GM12875 (cell line): ENCODE results near the gene POP7.

Experiments used
- H3K4me3 ChIP-seq: one replicate; pipeline ENCODE4 v1.5.1; 2011; ENCODE audit warnings: low read depth, low read length, control low read depth
- TF ChIP-seq, protein P1 (sequence below): IDR thresholded peaks from 2 replicates; pipeline ENCODE4 v1.5.1; 2011; ENCODE audit warnings: low read depth, mild to moderate bottlenecking, control low read depth, inconsistent platforms, low read length, moderate library complexity, borderline replicate concordance; ENCODE audit not compliant: insufficient read depth

POP7 gene

DNA sequence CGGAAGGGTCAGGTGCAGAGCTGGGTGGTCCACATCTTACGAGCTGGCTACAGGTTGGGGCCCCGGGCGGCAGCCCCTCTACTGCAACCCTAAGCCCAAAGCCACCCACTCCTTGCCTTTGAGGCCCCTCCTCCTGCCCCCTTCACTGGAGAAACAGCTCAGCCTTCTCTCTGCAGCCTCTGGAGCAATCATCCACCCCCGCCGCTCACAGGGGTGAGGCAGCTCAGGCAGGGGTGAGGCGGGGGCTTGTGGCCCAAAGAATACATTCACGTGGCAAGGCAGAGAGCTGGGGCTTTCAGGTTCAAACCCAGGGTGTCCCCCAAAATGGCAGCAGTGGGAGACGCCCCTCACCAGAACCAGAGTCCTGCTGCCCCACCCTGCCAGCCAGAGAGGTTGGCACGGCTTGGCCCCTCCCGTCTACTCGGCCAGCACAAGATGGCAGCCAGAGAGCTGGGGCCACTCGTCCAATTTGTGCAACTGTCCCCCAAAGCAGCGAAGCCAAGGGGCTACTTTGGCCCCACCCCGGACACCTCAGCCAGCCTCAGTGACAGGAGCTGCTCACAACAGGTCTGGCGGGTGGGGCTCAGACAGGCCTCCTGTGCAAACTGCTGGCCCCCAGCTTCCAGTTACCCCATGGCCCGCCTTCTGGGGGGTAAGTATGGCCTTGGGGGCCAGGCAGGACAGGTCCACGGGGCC is 25.2 kb upstream of the POP7 start:
- no peak overlapping the region for H3K4me3 ChIP-seq
- TF ChIP-seq, protein P1, sequence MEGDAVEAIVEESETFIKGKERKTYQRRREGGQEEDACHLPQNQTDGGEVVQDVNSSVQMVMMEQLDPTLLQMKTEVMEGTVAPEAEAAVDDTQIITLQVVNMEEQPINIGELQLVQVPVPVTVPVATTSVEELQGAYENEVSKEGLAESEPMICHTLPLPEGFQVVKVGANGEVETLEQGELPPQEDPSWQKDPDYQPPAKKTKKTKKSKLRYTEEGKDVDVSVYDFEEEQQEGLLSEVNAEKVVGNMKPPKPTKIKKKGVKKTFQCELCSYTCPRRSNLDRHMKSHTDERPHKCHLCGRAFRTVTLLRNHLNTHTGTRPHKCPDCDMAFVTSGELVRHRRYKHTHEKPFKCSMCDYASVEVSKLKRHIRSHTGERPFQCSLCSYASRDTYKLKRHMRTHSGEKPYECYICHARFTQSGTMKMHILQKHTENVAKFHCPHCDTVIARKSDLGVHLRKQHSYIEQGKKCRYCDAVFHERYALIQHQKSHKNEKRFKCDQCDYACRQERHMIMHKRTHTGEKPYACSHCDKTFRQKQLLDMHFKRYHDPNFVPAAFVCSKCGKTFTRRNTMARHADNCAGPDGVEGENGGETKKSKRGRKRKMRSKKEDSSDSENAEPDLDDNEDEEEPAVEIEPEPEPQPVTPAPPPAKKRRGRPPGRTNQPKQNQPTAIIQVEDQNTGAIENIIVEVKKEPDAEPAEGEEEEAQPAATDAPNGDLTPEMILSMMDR: no peak

DNA sequence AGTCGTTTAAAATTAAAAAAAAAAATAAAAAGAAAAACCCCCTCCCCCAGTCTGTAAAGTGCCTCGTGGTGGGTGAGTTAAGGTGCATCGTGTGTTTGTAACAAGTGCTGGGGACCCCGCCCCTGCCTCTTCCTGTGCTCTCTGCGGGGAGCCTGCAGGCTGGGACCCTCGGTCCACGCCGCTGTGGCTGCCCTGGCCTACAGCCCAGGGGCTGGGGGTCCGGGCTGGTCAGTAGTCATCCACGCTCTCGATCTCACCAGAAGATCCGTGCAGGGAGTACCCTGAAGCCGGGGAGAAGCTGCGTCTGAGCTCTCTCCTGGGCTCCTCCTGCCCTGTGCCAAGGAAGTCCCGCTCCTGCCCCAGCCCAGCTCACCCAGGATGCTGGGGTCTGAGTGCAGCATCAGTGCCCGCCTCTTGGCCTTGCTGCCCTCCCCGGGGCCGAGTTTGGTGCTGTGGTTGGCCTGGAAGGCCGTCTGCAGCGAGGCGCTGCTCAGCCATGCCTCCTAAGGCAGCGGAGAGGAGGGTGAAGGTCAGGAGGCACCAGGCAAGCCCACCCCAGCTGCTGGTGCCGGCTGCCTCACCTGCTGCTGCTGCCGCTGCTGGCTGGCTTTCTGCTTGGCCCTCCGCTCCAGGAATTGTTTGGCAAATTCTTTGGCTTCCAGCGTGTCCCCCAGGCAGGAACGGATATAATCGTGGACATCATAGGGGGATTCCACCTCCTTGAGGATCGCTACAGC is 24.3 kb upstream of the POP7 start:
- H3K4me3 ChIP-seq: no peak overlapping the region
- TF ChIP-seq, protein P1: no peak

DNA sequence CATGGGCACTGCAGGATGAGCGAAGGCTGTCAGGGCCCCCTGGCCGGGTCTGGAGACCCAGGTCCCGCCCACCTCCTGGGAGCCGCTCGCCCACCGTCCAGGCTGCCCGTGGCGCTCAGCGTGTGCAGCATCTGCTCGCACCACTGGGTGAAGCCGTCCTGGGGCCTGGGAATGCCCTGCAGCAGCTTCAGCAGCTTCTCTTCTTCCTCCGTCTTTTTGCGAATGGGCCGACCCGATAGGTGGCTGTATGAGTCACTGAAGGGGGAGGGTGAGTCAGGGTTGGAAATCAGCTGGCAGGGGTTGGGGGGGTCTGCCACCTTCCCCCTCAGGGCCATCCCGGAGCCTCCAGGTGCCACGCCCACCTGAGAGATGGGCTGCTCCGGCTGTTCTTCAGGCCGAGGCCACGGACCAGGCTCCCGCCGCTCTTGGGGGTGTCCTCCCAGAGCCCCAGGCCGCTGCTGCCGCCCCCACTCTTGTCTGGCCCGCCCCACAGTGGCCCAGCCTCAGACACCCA is 23.6 kb upstream of the POP7 start:
- H3K4me3 ChIP-seq: no peak overlapping the region
- TF ChIP-seq, protein P1: no peak

DNA sequence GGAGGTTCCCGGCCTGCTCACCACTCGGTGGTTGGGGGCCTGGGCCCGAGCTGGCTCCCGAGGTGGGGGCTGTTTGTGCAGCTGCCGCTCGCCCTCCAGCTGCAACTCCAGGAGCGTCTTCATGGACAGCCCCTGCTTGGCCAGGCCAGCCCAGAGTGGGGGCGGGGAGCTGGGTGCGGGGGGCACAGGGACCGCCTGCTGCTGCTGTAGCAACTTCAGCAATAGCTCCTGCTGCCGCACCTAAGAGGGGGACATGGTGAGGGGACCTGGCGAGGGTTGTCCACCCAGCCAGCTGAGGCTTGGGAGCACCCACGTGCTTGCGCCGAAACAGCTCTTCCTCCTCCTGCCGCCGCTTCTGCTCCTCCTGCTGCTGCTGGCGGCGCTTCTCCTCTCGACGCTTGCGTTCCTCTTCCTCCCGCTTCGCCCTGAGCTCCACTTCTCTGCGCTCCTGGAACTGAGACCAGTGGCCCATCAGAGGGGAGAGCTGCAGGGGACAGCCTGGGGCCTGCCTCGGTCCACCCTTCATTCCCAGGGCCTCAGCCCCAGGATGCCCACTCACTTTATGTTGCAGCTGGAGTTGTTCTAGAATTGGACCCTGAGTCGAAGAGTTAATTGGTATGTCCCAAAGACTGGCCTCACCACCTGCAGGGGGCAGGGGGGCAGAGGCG is 22.8 kb upstream of the POP7 start:
- TF ChIP-seq, protein P1: no peak
- no peak overlapping the region for H3K4me3 ChIP-seq

DNA sequence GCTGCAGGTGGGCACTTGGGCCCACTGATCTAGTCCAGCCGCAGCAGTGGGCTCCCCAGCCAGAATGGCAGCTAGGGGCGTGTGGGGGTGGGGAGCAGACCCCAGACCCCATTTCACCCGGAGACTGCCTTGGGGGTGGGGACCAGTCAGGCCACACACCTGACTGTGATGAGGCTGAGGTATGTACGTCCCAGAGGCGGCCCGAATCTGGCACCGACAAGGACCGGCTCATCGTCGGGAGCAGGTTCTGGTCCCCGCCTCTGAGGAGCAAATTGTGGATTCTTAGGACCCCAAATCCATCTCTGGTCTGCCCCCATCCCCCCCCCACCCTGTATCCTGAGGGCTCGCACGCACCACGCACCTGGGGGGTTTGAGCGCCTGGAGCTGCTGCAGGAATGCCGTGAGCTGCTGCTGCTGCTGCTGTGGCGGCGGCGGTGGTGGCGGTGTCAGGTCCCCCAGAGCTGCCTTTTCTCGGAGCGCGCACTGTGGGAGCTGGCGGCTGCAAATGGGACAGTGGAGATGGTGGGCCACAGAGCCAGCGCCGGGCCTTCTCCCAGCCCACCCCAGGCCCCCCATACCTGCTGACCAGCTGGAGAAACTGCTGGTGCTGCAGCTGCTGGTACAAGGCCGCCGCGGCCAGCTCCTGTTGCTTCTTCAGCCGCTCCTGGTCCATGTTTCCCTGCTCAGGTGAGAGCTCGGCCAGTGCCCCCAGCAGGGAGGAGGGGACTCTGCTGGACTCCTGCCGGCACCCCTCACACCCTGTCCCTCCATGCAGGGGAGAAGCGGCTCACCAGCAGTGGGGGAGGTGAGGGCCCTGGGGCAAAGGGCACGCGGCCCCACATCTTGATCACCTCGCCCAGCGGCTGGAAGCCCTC is 22.0 kb upstream of the POP7 start:
- TF ChIP-seq, protein P1: no peak
- H3K4me3 ChIP-seq: no peak overlapping the region

DNA sequence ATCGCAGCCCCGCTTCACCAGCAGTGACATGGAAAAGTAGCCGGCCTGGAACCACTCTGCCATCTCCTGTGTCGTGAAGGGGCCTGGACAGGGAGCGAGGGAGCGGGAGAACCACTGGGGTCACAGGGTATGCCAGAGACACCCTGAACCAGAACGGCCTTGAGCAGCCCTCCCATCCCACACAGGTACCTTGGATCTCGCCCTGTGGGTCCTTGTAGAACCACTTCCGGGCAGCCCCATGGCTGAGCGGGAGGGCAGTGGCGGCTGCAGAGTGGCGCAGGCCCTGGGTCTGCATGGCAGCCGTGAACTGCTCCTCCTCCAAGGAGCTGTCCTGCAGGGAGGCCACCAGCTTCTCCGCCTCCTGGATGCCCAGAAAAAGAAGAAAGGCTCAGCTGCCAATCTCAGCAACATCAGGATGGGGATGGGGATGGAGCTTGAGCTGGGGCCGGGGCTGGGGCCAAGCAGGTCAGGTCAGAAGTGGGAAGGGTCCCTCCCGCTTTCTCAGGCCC is 21.3 kb upstream of the POP7 start:
- TF ChIP-seq, protein P1: no peak
- H3K4me3 ChIP-seq: no peak overlapping the region
